IPS-NIHi7 (cell line): Measurements from ENCODE around the gene PXYLP1.
"Not testable (repeated sequence)": the region's sequence is repeated elsewhere in the genome, so short reads cannot be mapped to it uniquely, and the experiment has no call there.

Experiments used
- DNase-seq: peaks from one replicate; pipeline ENCODE4 v3.0.0; 2012; ENCODE audit warnings: mixed read lengths; ENCODE audit errors: extremely low spot score

PXYLP1 gene

GRCh38 chr3:141294301-141294700, 62.7 kb downstream of the PXYLP1 start:
- DNase-seq = no peak

- no peak for DNase-seq
Measured at GRCh38 chr3:141294848-141295247, 63.2 kb downstream of the PXYLP1 start.

- not testable (repeated sequence) for DNase-seq
Measured at GRCh38 chr3:141300426-141300825, 68.8 kb downstream of the PXYLP1 start.

- no peak for DNase-seq
Measured at GRCh38 chr3:141302364-141303141, 70.9 kb downstream of the PXYLP1 start.

- peak; percentile 78 for DNase-seq
Measured at GRCh38 chr3:141303481-141304223, 72.0 kb downstream of the PXYLP1 start.

GRCh38 chr3:141305436-141305835, 73.8 kb downstream of the PXYLP1 start:
- DNase-seq = no peak

- no peak for DNase-seq
Measured at GRCh38 chr3:141306276-141306675, 74.7 kb downstream of the PXYLP1 start.

GRCh38 chr3:141306922-141307321, 75.3 kb downstream of the PXYLP1 start:
- no peak for DNase-seq

- no peak for DNase-seq
Measured at GRCh38 chr3:141307351-141308059, 75.9 kb downstream of the PXYLP1 start.

GRCh38 chr3:141308588-141309218, 77.1 kb downstream of the PXYLP1 start:
- DNase-seq = peak; percentile 87

GRCh38 chr3:141311170-141311495, 79.5 kb downstream of the PXYLP1 start:
- no peak for DNase-seq

- peak; percentile 99 for DNase-seq
Measured at GRCh38 chr3:141311496-141312353, 80.1 kb downstream of the PXYLP1 start.

- no peak for DNase-seq
Measured at GRCh38 chr3:141312354-141313092, 80.9 kb downstream of the PXYLP1 start.

- no peak for DNase-seq
Measured at GRCh38 chr3:141313093-141313683, 81.6 kb downstream of the PXYLP1 start.

GRCh38 chr3:141314415-141314814, 82.8 kb downstream of the PXYLP1 start:
- not testable (repeated sequence) for DNase-seq

- DNase-seq = no peak
Measured at GRCh38 chr3:141316851-141317250, 85.2 kb downstream of the PXYLP1 start.

- DNase-seq = no peak
Measured at GRCh38 chr3:141320399-141321108, 88.9 kb downstream of the PXYLP1 start.

GRCh38 chr3:141321109-141321497, 89.5 kb downstream of the PXYLP1 start:
- no peak for DNase-seq

- DNase-seq = no peak
Measured at GRCh38 chr3:141323936-141324704, 92.5 kb downstream of the PXYLP1 start.
